Measurements from ENCODE around the gene PDZD4. TPM values are rescaled to one million over a fixed set of nuclear protein-coding genes. Genes with fewer than 3 reads are reported as not detected.

PDZD4 gene
- total and polyA plus RNA-seq, 2 experiments from 2014 or later: 30.5 to 230 TPM

DNA sequence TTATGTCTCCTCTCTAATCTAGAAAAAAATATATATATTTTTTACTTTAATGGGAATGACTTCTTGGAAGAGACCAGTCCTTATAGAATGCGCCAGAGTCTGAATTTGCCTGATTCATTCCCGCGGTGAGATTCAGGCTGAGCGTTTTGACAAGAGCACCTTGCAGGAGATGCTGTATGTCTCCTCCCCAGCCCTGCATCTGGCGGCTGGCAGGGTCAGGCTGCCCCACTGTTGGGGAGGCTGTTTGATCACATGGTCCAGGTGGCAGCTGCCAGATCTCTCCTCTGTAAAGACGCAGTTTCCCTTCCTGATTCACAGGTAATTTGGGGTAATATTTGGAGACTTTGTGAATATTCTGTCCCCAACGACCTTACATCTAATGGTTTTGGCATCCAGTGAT lies 9.7 kb downstream of the PDZD4 start:
- Histone ChIP-seq H3K4me1 (ENCODE audit: insufficient read depth) (peaks cover 47% of the 10 kb centered on the region), H3K36me3 (ENCODE audit: insufficient read depth) (no peaks in the 10 kb centered on the region), H3K27me3 (ENCODE audit: insufficient read depth) (no peaks in the 10 kb centered on the region), H3K4me2 (peak overlapping the region; percentile 26; the same call in 1 of the 2 replicates), H3K27ac (ENCODE audit: low read depth) (0 out of 2 replicates have a peak overlapping the region, but pooled peaks have one; percentile 32), H3K79me2 (replicated peaks; ENCODE audit: insufficient read depth) (peaks cover 95% of the 10 kb centered on the region), H3K4me3 (no peak overlapping the region), H4K20me1 (replicated peaks; ENCODE audit: insufficient read depth) (peaks cover 13% of the 10 kb centered on the region), H3K9me2 (ENCODE audit: insufficient read depth) (no peaks in the 10 kb centered on the region), H2AFZ (no peak overlapping the region), H3F3A (replicated peaks; ENCODE audit: low read depth) (0 out of 2 replicates have a peak, but pooled peaks cover 2% of the 10 kb centered on the region)
- H3K4me3 Mint-ChIP-seq: no peak overlapping the region
- DNase-seq (ENCODE audit: low spot score): no peak
- ATAC-seq: no peak
- H3K36me3 Mint-ChIP-seq (ENCODE audit: low read depth): peaks cover 21% of the 10 kb centered on the region; the same call in 2 of the 3 replicates
- TF ChIP-seq JUNB (IDR thresholded peaks at IDR 0.05; ENCODE audit: unreplicated experiment): no peak
- no peak for TF ChIP-seq STAT1 (IDR thresholded peaks at IDR 0.05; ENCODE audit: unreplicated experiment)
- TF ChIP-seq EZH2 (IDR thresholded peaks at IDR 0.05; ENCODE audit: low read depth, unreplicated experiment): no peak
- no peak for TF ChIP-seq EZH2phosphoT487 (IDR thresholded peaks at IDR 0.05; ENCODE audit: unreplicated experiment)
- TF ChIP-seq ETS1 (IDR thresholded peaks at IDR 0.05): no peak
- no peak for TF ChIP-seq POLR2AphosphoS5 (IDR thresholded peaks at IDR 0.05; ENCODE audit: low read depth)
- TF ChIP-seq, protein P1, sequence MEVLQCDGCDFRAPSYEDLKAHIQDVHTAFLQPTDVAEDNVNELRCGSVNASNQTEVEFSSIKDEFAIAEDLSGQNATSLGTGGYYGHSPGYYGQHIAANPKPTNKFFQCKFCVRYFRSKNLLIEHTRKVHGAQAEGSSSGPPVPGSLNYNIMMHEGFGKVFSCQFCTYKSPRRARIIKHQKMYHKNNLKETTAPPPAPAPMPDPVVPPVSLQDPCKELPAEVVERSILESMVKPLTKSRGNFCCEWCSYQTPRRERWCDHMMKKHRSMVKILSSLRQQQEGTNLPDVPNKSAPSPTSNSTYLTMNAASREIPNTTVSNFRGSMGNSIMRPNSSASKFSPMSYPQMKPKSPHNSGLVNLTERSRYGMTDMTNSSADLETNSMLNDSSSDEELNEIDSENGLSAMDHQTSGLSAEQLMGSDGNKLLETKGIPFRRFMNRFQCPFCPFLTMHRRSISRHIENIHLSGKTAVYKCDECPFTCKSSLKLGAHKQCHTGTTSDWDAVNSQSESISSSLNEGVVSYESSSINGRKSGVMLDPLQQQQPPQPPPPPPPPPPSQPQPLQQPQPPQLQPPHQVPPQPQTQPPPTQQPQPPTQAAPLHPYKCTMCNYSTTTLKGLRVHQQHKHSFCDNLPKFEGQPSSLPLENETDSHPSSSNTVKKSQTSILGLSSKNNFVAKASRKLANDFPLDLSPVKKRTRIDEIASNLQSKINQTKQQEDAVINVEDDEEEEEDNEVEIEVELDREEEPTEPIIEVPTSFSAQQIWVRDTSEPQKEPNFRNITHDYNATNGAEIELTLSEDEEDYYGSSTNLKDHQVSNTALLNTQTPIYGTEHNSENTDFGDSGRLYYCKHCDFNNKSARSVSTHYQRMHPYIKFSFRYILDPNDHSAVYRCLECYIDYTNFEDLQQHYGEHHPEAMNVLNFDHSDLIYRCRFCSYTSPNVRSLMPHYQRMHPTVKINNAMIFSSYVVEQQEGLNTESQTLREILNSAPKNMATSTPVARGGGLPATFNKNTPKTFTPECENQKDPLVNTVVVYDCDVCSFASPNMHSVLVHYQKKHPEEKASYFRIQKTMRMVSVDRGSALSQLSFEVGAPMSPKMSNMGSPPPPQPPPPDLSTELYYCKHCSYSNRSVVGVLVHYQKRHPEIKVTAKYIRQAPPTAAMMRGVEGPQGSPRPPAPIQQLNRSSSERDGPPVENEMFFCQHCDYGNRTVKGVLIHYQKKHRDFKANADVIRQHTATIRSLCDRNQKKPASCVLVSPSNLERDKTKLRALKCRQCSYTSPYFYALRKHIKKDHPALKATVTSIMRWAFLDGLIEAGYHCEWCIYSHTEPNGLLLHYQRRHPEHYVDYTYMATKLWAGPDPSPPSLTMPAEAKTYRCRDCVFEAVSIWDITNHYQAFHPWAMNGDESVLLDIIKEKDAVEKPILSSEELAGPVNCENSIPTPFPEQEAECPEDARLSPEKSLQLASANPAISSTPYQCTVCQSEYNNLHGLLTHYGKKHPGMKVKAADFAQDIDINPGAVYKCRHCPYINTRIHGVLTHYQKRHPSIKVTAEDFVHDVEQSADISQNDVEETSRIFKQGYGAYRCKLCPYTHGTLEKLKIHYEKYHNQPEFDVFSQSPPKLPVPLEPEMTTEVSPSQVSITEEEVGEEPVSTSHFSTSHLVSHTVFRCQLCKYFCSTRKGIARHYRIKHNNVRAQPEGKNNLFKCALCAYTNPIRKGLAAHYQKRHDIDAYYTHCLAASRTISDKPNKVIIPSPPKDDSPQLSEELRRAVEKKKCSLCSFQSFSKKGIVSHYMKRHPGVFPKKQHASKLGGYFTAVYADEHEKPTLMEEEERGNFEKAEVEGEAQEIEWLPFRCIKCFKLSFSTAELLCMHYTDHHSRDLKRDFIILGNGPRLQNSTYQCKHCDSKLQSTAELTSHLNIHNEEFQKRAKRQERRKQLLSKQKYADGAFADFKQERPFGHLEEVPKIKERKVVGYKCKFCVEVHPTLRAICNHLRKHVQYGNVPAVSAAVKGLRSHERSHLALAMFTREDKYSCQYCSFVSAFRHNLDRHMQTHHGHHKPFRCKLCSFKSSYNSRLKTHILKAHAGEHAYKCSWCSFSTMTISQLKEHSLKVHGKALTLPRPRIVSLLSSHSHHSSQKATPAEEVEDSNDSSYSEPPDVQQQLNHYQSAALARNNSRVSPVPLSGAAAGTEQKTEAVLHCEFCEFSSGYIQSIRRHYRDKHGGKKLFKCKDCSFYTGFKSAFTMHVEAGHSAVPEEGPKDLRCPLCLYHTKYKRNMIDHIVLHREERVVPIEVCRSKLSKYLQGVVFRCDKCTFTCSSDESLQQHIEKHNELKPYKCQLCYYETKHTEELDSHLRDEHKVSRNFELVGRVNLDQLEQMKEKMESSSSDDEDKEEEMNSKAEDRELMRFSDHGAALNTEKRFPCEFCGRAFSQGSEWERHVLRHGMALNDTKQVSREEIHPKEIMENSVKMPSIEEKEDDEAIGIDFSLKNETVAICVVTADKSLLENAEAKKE (CRISPR knock-in tag; IDR thresholded peaks at IDR 0.05): no peak
- TF ChIP-seq NANOG (IDR thresholded peaks at IDR 0.05; ENCODE audit: borderline replicate concordance): no peak
- no peak for TF ChIP-seq REST (IDR thresholded peaks at IDR 0.05; ENCODE audit: unreplicated experiment)
- no peak for TF ChIP-seq ZNF114 (CRISPR knock-in tag; IDR thresholded peaks at IDR 0.05)
- TF ChIP-seq, protein P2, sequence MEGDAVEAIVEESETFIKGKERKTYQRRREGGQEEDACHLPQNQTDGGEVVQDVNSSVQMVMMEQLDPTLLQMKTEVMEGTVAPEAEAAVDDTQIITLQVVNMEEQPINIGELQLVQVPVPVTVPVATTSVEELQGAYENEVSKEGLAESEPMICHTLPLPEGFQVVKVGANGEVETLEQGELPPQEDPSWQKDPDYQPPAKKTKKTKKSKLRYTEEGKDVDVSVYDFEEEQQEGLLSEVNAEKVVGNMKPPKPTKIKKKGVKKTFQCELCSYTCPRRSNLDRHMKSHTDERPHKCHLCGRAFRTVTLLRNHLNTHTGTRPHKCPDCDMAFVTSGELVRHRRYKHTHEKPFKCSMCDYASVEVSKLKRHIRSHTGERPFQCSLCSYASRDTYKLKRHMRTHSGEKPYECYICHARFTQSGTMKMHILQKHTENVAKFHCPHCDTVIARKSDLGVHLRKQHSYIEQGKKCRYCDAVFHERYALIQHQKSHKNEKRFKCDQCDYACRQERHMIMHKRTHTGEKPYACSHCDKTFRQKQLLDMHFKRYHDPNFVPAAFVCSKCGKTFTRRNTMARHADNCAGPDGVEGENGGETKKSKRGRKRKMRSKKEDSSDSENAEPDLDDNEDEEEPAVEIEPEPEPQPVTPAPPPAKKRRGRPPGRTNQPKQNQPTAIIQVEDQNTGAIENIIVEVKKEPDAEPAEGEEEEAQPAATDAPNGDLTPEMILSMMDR (conservative IDR thresholded peaks at IDR 0.05; ENCODE audit: low read depth in 2 of 2): no peak
- TF ChIP-seq CREB1 (CRISPR knock-in tag; IDR thresholded peaks at IDR 0.05; ENCODE audit: low read depth): no peak
- no peak for TF ChIP-seq ZNF331 (CRISPR knock-in tag; IDR thresholded peaks at IDR 0.05; ENCODE audit: low read depth)
- H3K9me3 Mint-ChIP-seq: no peaks in the 10 kb centered on the region
- H3K27me3 Mint-ChIP-seq (ENCODE audit: insufficient read depth, low read depth, poor library complexity): peaks cover 13% of the 10 kb centered on the region
- H3K27ac Mint-ChIP-seq: 0 out of 2 replicates have a peak overlapping the region, but pooled peaks have one; percentile 59
- H3K4me1 Mint-ChIP-seq: peaks cover 53% of the 10 kb centered on the region

Data from GM23338 (cell line).